CD4-positive, alpha-beta memory T cell (primary cell): ENCODE measurements around the gene LDHAL6A. TPM values are rescaled to one million over a fixed set of nuclear protein-coding genes. Genes with fewer than 3 reads are reported as not detected.
A peak's percentile ranks its signal among the peaks of the same experiment; 100 is the strongest.
"Not testable (repeated sequence)": the region's sequence is repeated elsewhere in the genome, so short reads cannot be mapped to it uniquely, and the experiment has no call there.

ENCODE experiments used
- CTCF ChIA-PET: fragments of 350-600 bp; sonication (Branson Sonifier 250); formaldehyde crosslinking; loops from one replicate; lab custom pipeline; 2021; ENCODE audit warnings: inconsistent platforms; ENCODE audit not compliant: partially characterized antibody; lab: Charles Lee
- POLR2A ChIA-PET: fragments of 350-600 bp; sonication (Branson Sonifier 250); formaldehyde crosslinking; loops from one replicate; lab custom pipeline; 2021; ENCODE audit not compliant: partially characterized antibody; lab: Charles Lee
- DNase-seq, 5 donors: peaks; one replicate each; pipeline versions ENCODE4 v3.0.0 to v3.0.0-alpha.2; 2020 to 2022; ENCODE audit warnings: mixed read lengths in 1 of 5
- H3K27ac ChIP-seq: one replicate; pipeline ENCODE4 v1.7.0; 2013; ENCODE audit warnings: low read depth, low read length
- H3K27me3 ChIP-seq: 2 replicates; pipeline ENCODE4 v1.7.0; 2013; ENCODE audit warnings: mild to moderate bottlenecking, low read length, moderate library complexity; ENCODE audit not compliant: insufficient read depth
- H3K36me3 ChIP-seq: 2 replicates; pipeline ENCODE4 v1.7.0; 2013; ENCODE audit warnings: mild to moderate bottlenecking, low read length, moderate library complexity; ENCODE audit not compliant: insufficient read depth
- H3K4me1 ChIP-seq: 2 replicates; pipeline ENCODE4 v1.7.0; 2013; ENCODE audit warnings: mild to moderate bottlenecking, low read length, moderate library complexity; ENCODE audit not compliant: insufficient read depth
- H3K4me3 ChIP-seq, 2 donors: one replicate each; pipeline ENCODE4 v1.7.0; 2013; ENCODE audit warnings: low read length in 2 of 2, mild to moderate bottlenecking in 1 of 2
- H3K9me3 ChIP-seq, 2 donors: one replicate each; pipeline ENCODE4 v1.7.0; 2013; ENCODE audit warnings: low read length in 2 of 2, control low read depth in 1 of 2; ENCODE audit not compliant: control insufficient read depth in 1 of 2
- H3K27ac Mint-ChIP-seq, 7 donors: one replicate each; pipeline ENCODE4 v1.8.0; 2020 to 2021; ENCODE audit warnings: mixed read lengths in 7 of 7, mild to moderate bottlenecking in 6 of 7, inconsistent platforms in 3 of 7, moderate library complexity in 3 of 7
- H3K27me3 Mint-ChIP-seq, 2 donors: one replicate each; pipeline ENCODE4 v1.8.0; 2020 to 2021; ENCODE audit warnings: mixed read lengths in 2 of 2
- H3K36me3 Mint-ChIP-seq, 2 donors: one replicate each; pipeline ENCODE4 v1.8.0; 2020 to 2021; ENCODE audit warnings: mixed read lengths in 2 of 2, inconsistent platforms in 1 of 2, mild to moderate bottlenecking in 1 of 2
- H3K4me1 Mint-ChIP-seq, 4 donors: one replicate each; pipeline ENCODE4 v1.8.0; 2020 to 2021; ENCODE audit warnings: mixed read lengths in 4 of 4, mild to moderate bottlenecking in 1 of 4
- H3K4me3 Mint-ChIP-seq, 8 donors: one replicate each; pipeline ENCODE4 v1.8.0; 2020 to 2021; ENCODE audit warnings: mixed read lengths in 8 of 8, mild to moderate bottlenecking in 7 of 8, moderate library complexity in 6 of 8, inconsistent platforms in 3 of 8
- H3K9me3 Mint-ChIP-seq, 8 donors: one replicate each; pipeline ENCODE4 v1.8.0; 2020 to 2021; ENCODE audit warnings: mixed read lengths in 8 of 8, mild to moderate bottlenecking in 5 of 8, inconsistent platforms in 3 of 8, moderate library complexity in 1 of 8
- intact Hi-C: fragments of 100-400 bp; cut with micrococcal nuclease; formaldehyde crosslinking; loops from one replicate; pipeline ENCODE4 v1.15.1; 2023
- polyA plus RNA-seq, 2 donors: library from polyadenylated mRNA; unstranded; fragments of 300-500 nt; fragmentation: Illumina TruSeq; gene quantifications; one replicate each; pipeline ENCODE4 v1.2.3, GENCODE V29; 2021
- total RNA-seq, 2 experiments: library from RNA; stranded (reverse); gene quantifications; one replicate each; pipeline ENCODE4 v1.2.3, GENCODE V29; 2021

The LDHAL6A gene
- total RNA-seq (under 1 TPM; 0.20 to 0.42 TPM), polyA plus RNA-seq (not detected)

GRCh38 chr11:18455686-18456372 is at the start of gene LDHAL6A:
Gene LDHAL6A (plus strand): TSS chr11:18455856. CDS start chr11:18456681, 825 bp downstream.
- no peaks in the 10 kb centered on the region for H3K9me3 ChIP-seq
- no peaks in the 10 kb centered on the region for H3K4me1 ChIP-seq
- Mint-ChIP-seq H3K36me3 (no peaks in the 10 kb centered on the region), H3K4me3 (peak within 1 kb of the TSS in 1 of 8 donors; percentile 77), H3K4me1 (peaks cover 0 to 1% (median 0%) of the 10 kb centered on the region in 4 donors), H3K27me3 (peaks cover 1 to 2% of the 10 kb centered on the region in 2 donors), H3K9me3 (peaks cover 0 to 2% (median 0%) of the 10 kb centered on the region in 8 donors), H3K27ac (no peak within 1 kb of the TSS)
- no peaks in the 10 kb centered on the region for H3K36me3 ChIP-seq
- ChIA-PET POLR2A (no interaction called here), CTCF (interaction anchor here (0.8 kb wide), 1 partner anchor 194 kb away, joined by 3 read pairs; no protein-coding TSS in a partner anchor)
- no peak within 1 kb of the TSS for H3K4me3 ChIP-seq
- no peaks in the 10 kb centered on the region for H3K27me3 ChIP-seq
- DNase-seq = peak in 2 of 5 donors; percentile 1 to 5
- no peak within 1 kb of the TSS for H3K27ac ChIP-seq
- intact Hi-C loops = no loop called here

- H3K4me3 ChIP-seq, H3K27me3 Mint-ChIP-seq, H3K27me3 ChIP-seq, H3K27ac ChIP-seq, H3K4me1 ChIP-seq, CTCF ChIA-PET, H3K4me3 Mint-ChIP-seq, H3K9me3 Mint-ChIP-seq, H3K9me3 ChIP-seq, DNase-seq: not testable (repeated sequence)
- POLR2A ChIA-PET = interaction anchor here (1.4 to 2.0 kb wide), 2 partner anchors 10 to 12 kb away, joined by 4 to 14 read pairs; partner anchors contain the start of gene LDHA
- Mint-ChIP-seq H3K27ac (peak overlapping the region in 1 of 7 donors; percentile 4), H3K36me3 (peaks cover 31 to 48% of the 10 kb centered on the region in 2 donors), H3K4me1 (peaks cover 6 to 16% (median 12%) of the 10 kb centered on the region in 4 donors)
- intact Hi-C loops = loop anchor here (10.0 kb wide), 1 partner anchor 87 kb away; no protein-coding TSS in a partner anchor
- peaks cover 50% of the 10 kb centered on the region for H3K36me3 ChIP-seq
Observed at GRCh38 chr11:18407400-18407799, 48.3 kb upstream of the LDHAL6A start.

- H3K4me3 ChIP-seq = no peak overlapping the region
- Mint-ChIP-seq H3K4me3 (no peak overlapping the region), H3K4me1 (peaks cover 5 to 19% (median 11%) of the 10 kb centered on the region in 4 donors), H3K9me3 (peaks cover 0 to 7% (median 0%) of the 10 kb centered on the region in 8 donors), H3K36me3 (peaks cover 20 to 37% of the 10 kb centered on the region in 2 donors), H3K27ac (peak overlapping the region in 3 of 7 donors; percentile 15 to 74 (median 21)), H3K27me3 (no peaks in the 10 kb centered on the region)
- peaks cover 8% of the 10 kb centered on the region for H3K4me1 ChIP-seq
- ChIA-PET POLR2A (interaction anchor here (0.8 kb wide), 1 partner anchor 15 kb away, joined by 5 read pairs; the partner anchor contains the start of gene LDHA), CTCF (interaction anchor here (0.9 kb wide), 1 partner anchor 165 kb away, joined by 3 read pairs; no protein-coding TSS in a partner anchor)
- no peaks in the 10 kb centered on the region for H3K27me3 ChIP-seq
- H3K9me3 ChIP-seq = no peaks in the 10 kb centered on the region
- H3K27ac ChIP-seq = no peak overlapping the region
- intact Hi-C loops = loop anchor here (10.0 kb wide), 1 partner anchor 86 kb away; no protein-coding TSS in a partner anchor
- DNase-seq = no peak
- H3K36me3 ChIP-seq = peaks cover 36% of the 10 kb centered on the region
Observed at GRCh38 chr11:18408558-18409291, 46.9 kb upstream of the LDHAL6A start.

GRCh38 chr11:18416459-18416858 is 39.2 kb upstream of the LDHAL6A start:
- Histone ChIP-seq H3K27ac (no peak overlapping the region), H3K4me1 (peaks cover 7% of the 10 kb centered on the region), H3K36me3 (no peaks in the 10 kb centered on the region), H3K9me3 (no peaks in the 10 kb centered on the region), H3K4me3 (no peak overlapping the region), H3K27me3 (no peaks in the 10 kb centered on the region)
- Mint-ChIP-seq H3K27me3 (no peaks in the 10 kb centered on the region), H3K36me3 (no peaks in the 10 kb centered on the region), H3K27ac (peak overlapping the region in 1 of 7 donors; percentile 43), H3K9me3 (peaks cover 0 to 4% (median 0%) of the 10 kb centered on the region in 8 donors), H3K4me1 (peaks cover 4 to 19% (median 5%) of the 10 kb centered on the region in 4 donors), H3K4me3 (no peak overlapping the region)
- CTCF ChIA-PET = no interaction called here
- POLR2A ChIA-PET = no interaction called here
- no peak for DNase-seq
- intact Hi-C loops = no loop called here

- no peaks in the 10 kb centered on the region for H3K9me3 ChIP-seq
- H3K27me3 ChIP-seq = no peaks in the 10 kb centered on the region
- Mint-ChIP-seq H3K9me3 (no peaks in the 10 kb centered on the region), H3K4me3 (no peak overlapping the region), H3K27ac (no peak overlapping the region), H3K4me1 (peaks cover 0 to 11% (median 4%) of the 10 kb centered on the region in 4 donors), H3K36me3 (no peaks in the 10 kb centered on the region), H3K27me3 (no peaks in the 10 kb centered on the region)
- peaks cover 7% of the 10 kb centered on the region for H3K4me1 ChIP-seq
- intact Hi-C loops = no loop called here
- no peak overlapping the region for H3K4me3 ChIP-seq
- no peaks in the 10 kb centered on the region for H3K36me3 ChIP-seq
- CTCF ChIA-PET = interaction anchor here (1.3 kb wide), 1 partner anchor 176 kb away, joined by 3 read pairs; no protein-coding TSS in a partner anchor
- no peak overlapping the region for H3K27ac ChIP-seq
- POLR2A ChIA-PET = no interaction called here
- DNase-seq = no peak
Observed at GRCh38 chr11:18419040-18419439, 36.6 kb upstream of the LDHAL6A start.

GRCh38 chr11:18420067-18420466 is 35.6 kb upstream of the LDHAL6A start:
- H3K27me3 Mint-ChIP-seq = no peaks in the 10 kb centered on the region
- DNase-seq = no peak
- intact Hi-C loops = no loop called here
- Histone ChIP-seq H3K9me3 (no peaks in the 10 kb centered on the region), H3K36me3 (no peaks in the 10 kb centered on the region), H3K27ac (no peak overlapping the region), H3K4me1 (peaks cover 7% of the 10 kb centered on the region), H3K4me3 (no peak overlapping the region), H3K27me3 (no peaks in the 10 kb centered on the region)
- H3K9me3 Mint-ChIP-seq = no peaks in the 10 kb centered on the region
- H3K4me3 Mint-ChIP-seq = no peak overlapping the region
- H3K36me3 Mint-ChIP-seq = no peaks in the 10 kb centered on the region
- CTCF ChIA-PET = interaction anchor here (0.7 kb wide), 1 partner anchor 451 kb away, joined by 3 read pairs; no protein-coding TSS in a partner anchor
- POLR2A ChIA-PET = no interaction called here
- H3K4me1 Mint-ChIP-seq = peaks cover 0 to 11% (median 4%) of the 10 kb centered on the region in 4 donors
- H3K27ac Mint-ChIP-seq = peak overlapping the region in 2 of 7 donors; percentile 20 to 39

GRCh38 chr11:18427240-18427639 is 28.4 kb upstream of the LDHAL6A start:
- H3K27me3 ChIP-seq = no peaks in the 10 kb centered on the region
- no peaks in the 10 kb centered on the region for H3K36me3 ChIP-seq
- H3K27ac Mint-ChIP-seq = no peak overlapping the region
- no peaks in the 10 kb centered on the region for H3K27me3 Mint-ChIP-seq
- H3K36me3 Mint-ChIP-seq = no peaks in the 10 kb centered on the region
- no peak for DNase-seq
- H3K9me3 Mint-ChIP-seq = peaks cover 0 to 9% (median 4%) of the 10 kb centered on the region in 8 donors
- no peaks in the 10 kb centered on the region for H3K9me3 ChIP-seq
- no peaks in the 10 kb centered on the region for H3K4me1 ChIP-seq
- CTCF ChIA-PET = no interaction called here
- no peak overlapping the region for H3K4me3 ChIP-seq
- intact Hi-C loops = no loop called here
- H3K27ac ChIP-seq = no peak overlapping the region
- no peak overlapping the region for H3K4me3 Mint-ChIP-seq
- H3K4me1 Mint-ChIP-seq = peaks cover 3 to 11% (median 4%) of the 10 kb centered on the region in 4 donors
- POLR2A ChIA-PET = no interaction called here
